ENCODE data around the gene DNAJC3.

- TF ChIP-seq EGR1 (IDR thresholded peaks at IDR 0.05) (no peak), CEBPB (IDR thresholded peaks at IDR 0.05) (no peak), ZBTB7A (IDR thresholded peaks at IDR 0.05; ENCODE audit: low read depth) (no peak), FOXM1 (IDR thresholded peaks at IDR 0.05; ENCODE audit: borderline replicate concordance, low read depth) (no peak), YY1 (IDR thresholded peaks at IDR 0.05; ENCODE audit: low read depth) (no peak), REST (IDR thresholded peaks at IDR 0.05; ENCODE audit: low read depth) (no peak), EP300 (IDR thresholded peaks at IDR 0.05; ENCODE audit: borderline replicate concordance) (no peak), MAX (IDR thresholded peaks at IDR 0.05) (no peak), TAF1 (IDR thresholded peaks at IDR 0.05; ENCODE audit: low read depth) (no peak), USF1 (IDR thresholded peaks at IDR 0.05) (no peak), RAD21 (IDR thresholded peaks at IDR 0.05; ENCODE audit: low read depth) (no peak), CREB1 (IDR thresholded peaks at IDR 0.05; ENCODE audit: low read depth) (no peak)
Observed at GRCh38 chr13:95703576-95703975, 26.6 kb downstream of the DNAJC3 start.
